ENCODE results near the gene APOLD1. TPM values are rescaled to one million over a fixed set of nuclear protein-coding genes. Genes with fewer than 3 reads are reported as not detected.
A peak's percentile ranks its signal among the peaks of the same experiment; 100 is the strongest.

The APOLD1 gene
- polyA plus RNA-seq, 1 donor from 2014 or later, result 1.1 TPM

GRCh38 chr12:12837025-12837812, 51.8 kb downstream of the APOLD1 start:
- Histone ChIP-seq H3K9me3 (ENCODE audit: low read length) (no peaks in the 10 kb centered on the region), H3K4me3 (ENCODE audit: low read length) (no peak overlapping the region), H3K9me2 (ENCODE audit: insufficient read depth, low read length) (no peaks in the 10 kb centered on the region), H3K27ac (ENCODE audit: low read length) (no peak overlapping the region), H3K27me3 (ENCODE audit: insufficient read depth, low read depth, low read length) (no peaks in the 10 kb centered on the region), H3K36me3 (ENCODE audit: insufficient read depth, low read length) (no peaks in the 10 kb centered on the region), H3K4me2 (ENCODE audit: low read length) (no peak overlapping the region), H4K20me1 (ENCODE audit: insufficient read depth) (no peaks in the 10 kb centered on the region), H3F3A (ENCODE audit: insufficient read depth, low read length, poor library complexity, severe bottlenecking) (no peaks in the 10 kb centered on the region), H2AFZ (ENCODE audit: low read depth, low read length) (no peak overlapping the region), H3K9ac (ENCODE audit: low read length) (no peak overlapping the region), H3K79me2 (replicated peaks; ENCODE audit: insufficient read depth, low read length) (no peaks in the 10 kb centered on the region)
- TF ChIP-seq EP300 (conservative IDR thresholded peaks at IDR 0.05; ENCODE audit: poor library complexity, severe bottlenecking), result no peak
- no peak for TF ChIP-seq POLR2AphosphoS5 (IDR thresholded peaks at IDR 0.05)
- no peak for TF ChIP-seq MXI1 (conservative IDR thresholded peaks at IDR 0.05; ENCODE audit: poor library complexity, severe bottlenecking)
- no peak for TF ChIP-seq TAF1 (IDR thresholded peaks at IDR 0.05; ENCODE audit: low read depth)
- peak; percentile 69 for TF ChIP-seq CTCF (IDR thresholded peaks at IDR 0.05; ENCODE audit: poor library complexity, severe bottlenecking)
- no peak for TF ChIP-seq EZH2 (IDR thresholded peaks at IDR 0.05; ENCODE audit: borderline replicate concordance, insufficient read depth, low read length, poor library complexity, severe bottlenecking)
- TF ChIP-seq SMC3 (conservative IDR thresholded peaks at IDR 0.05; ENCODE audit: poor library complexity), result peak; percentile 77
- peak; percentile 65 for TF ChIP-seq RAD21 (conservative IDR thresholded peaks at IDR 0.05)
- no peak for TF ChIP-seq REST (IDR thresholded peaks at IDR 0.05; ENCODE audit: borderline replicate concordance)

- H4K20me1 ChIP-seq (ENCODE audit: insufficient read depth), result no peaks in the 10 kb centered on the region
- no peaks in the 10 kb centered on the region for H3K27me3 ChIP-seq (ENCODE audit: insufficient read depth, low read depth, low read length)
- H3K4me2 ChIP-seq (ENCODE audit: low read length), result no peak overlapping the region
- H3K9me3 ChIP-seq (ENCODE audit: low read length), result no peaks in the 10 kb centered on the region
- H2AFZ ChIP-seq (ENCODE audit: low read depth, low read length), result no peak overlapping the region
- H3K4me3 ChIP-seq (ENCODE audit: low read length), result no peak overlapping the region
- H3K9me2 ChIP-seq (ENCODE audit: insufficient read depth, low read length), result no peaks in the 10 kb centered on the region
- no peaks in the 10 kb centered on the region for H3F3A ChIP-seq (ENCODE audit: insufficient read depth, low read length, poor library complexity, severe bottlenecking)
- H3K9ac ChIP-seq (ENCODE audit: low read length), result no peak overlapping the region
- no peak for TF ChIP-seq EP300 (conservative IDR thresholded peaks at IDR 0.05; ENCODE audit: poor library complexity, severe bottlenecking)
- TF ChIP-seq TAF1 (IDR thresholded peaks at IDR 0.05; ENCODE audit: low read depth), result no peak
- no peak for TF ChIP-seq RAD21 (conservative IDR thresholded peaks at IDR 0.05)
- TF ChIP-seq CTCF (IDR thresholded peaks at IDR 0.05; ENCODE audit: poor library complexity, severe bottlenecking), result no peak
- TF ChIP-seq SMC3 (conservative IDR thresholded peaks at IDR 0.05; ENCODE audit: poor library complexity), result no peak
- TF ChIP-seq EZH2 (IDR thresholded peaks at IDR 0.05; ENCODE audit: borderline replicate concordance, insufficient read depth, low read length, poor library complexity, severe bottlenecking), result no peak
- TF ChIP-seq REST (IDR thresholded peaks at IDR 0.05; ENCODE audit: borderline replicate concordance), result no peak
- TF ChIP-seq POLR2AphosphoS5 (IDR thresholded peaks at IDR 0.05), result no peak
- no peak for TF ChIP-seq MXI1 (conservative IDR thresholded peaks at IDR 0.05; ENCODE audit: poor library complexity, severe bottlenecking)
- no peaks in the 10 kb centered on the region for H3K36me3 ChIP-seq (ENCODE audit: insufficient read depth, low read length)
- no peak overlapping the region for H3K27ac ChIP-seq (ENCODE audit: low read length)
- no peaks in the 10 kb centered on the region for H3K79me2 ChIP-seq (replicated peaks; ENCODE audit: insufficient read depth, low read length)
Observed at GRCh38 chr12:12837813-12838153, 52.3 kb downstream of the APOLD1 start.

Data from neural cell (in vitro differentiated cells).